HepG2 (cell line): Measurements from ENCODE around the gene ZDHHC14. TPM values are rescaled to one million over a fixed set of nuclear protein-coding genes. Genes with fewer than 3 reads are reported as not detected.

ENCODE experiments used
- CEBPG ChIP-seq: IDR thresholded peaks from 2 replicates; pipeline ENCODE4 v1.6.1; 2016
- ELK4 ChIP-seq: sonication (generic); formaldehyde crosslinking; IDR thresholded peaks from 2 replicates; pipeline ENCODE4 v1.9.0; 2021; ENCODE audit warnings: missing genetic modification reagents, borderline replicate concordance
- FOXJ3 ChIP-seq: sonication (generic); formaldehyde crosslinking; IDR thresholded peaks from 2 replicates; pipeline ENCODE4 v1.4.0; 2020; ENCODE audit warnings: missing genetic modification reagents, mild to moderate bottlenecking, borderline replicate concordance
- KLF16 ChIP-seq, 2 experiments: sonication (generic) in 1 of 2; formaldehyde crosslinking in 1 of 2; IDR thresholded peaks; 2 replicates each; pipeline versions ENCODE4 v1.6.1 to v1.8.0; 2016 to 2023; ENCODE audit warnings: missing genetic modification reagents in 2 of 2, missing compliant biosample characterization in 1 of 2
- NR2F6 ChIP-seq, 2 experiments: IDR thresholded peaks; 2 replicates each; pipeline ENCODE4 v1.6.1; 2016; ENCODE audit warnings: antibody characterized with exemption in 1 of 2, mild to moderate bottlenecking in 1 of 2
- PHB2 ChIP-seq: fragments of 450-650 bp; IDR thresholded peaks from 2 replicates; pipeline ENCODE4 v1.6.1; 2018; ENCODE audit not compliant: partially characterized antibody
- SALL1 ChIP-seq: sonication (generic); formaldehyde crosslinking; IDR thresholded peaks from 2 replicates; pipeline ENCODE4 v1.8.0; 2022; ENCODE audit warnings: mild to moderate bottlenecking, missing genetic modification reagents
- SNAPC2 ChIP-seq: sonication (generic); formaldehyde crosslinking; IDR thresholded peaks from 2 replicates; pipeline ENCODE4 v1.8.1; 2022; ENCODE audit warnings: mild to moderate bottlenecking, missing genetic modification reagents
- TAF1 ChIP-seq: sonication (generic); formaldehyde crosslinking; IDR thresholded peaks from 2 replicates; pipeline ENCODE4 v1.4.0; 2020; ENCODE audit warnings: missing genetic modification reagents
- TFDP1 ChIP-seq: IDR thresholded peaks from 2 replicates; pipeline ENCODE4 v1.6.1; 2016; ENCODE audit warnings: missing compliant biosample characterization, missing genetic modification reagents, borderline replicate concordance
- XRCC5 ChIP-seq: fragments of 200-400 bp; formaldehyde crosslinking; optimal IDR thresholded peaks from 2 replicates; pipeline ENCODE3; 2017; ENCODE audit warnings: mild to moderate bottlenecking, low read length
- ZMYM4 ChIP-seq: sonication (generic); formaldehyde crosslinking; IDR thresholded peaks from 2 replicates; pipeline ENCODE4 v1.8.1; 2023; ENCODE audit warnings: mild to moderate bottlenecking, missing genetic modification reagents
- ZNF280B ChIP-seq: sonication (generic); formaldehyde crosslinking; IDR thresholded peaks from 2 replicates; pipeline ENCODE4 v1.5.0; 2020; ENCODE audit warnings: missing genetic modification reagents, mild to moderate bottlenecking, borderline replicate concordance
- ZNF333 ChIP-seq: sonication (generic); formaldehyde crosslinking; IDR thresholded peaks from 2 replicates; pipeline ENCODE4 v1.4.0; 2020; ENCODE audit warnings: mild to moderate bottlenecking, missing genetic modification reagents, borderline replicate concordance
- ZNF335 ChIP-seq: sonication (generic); formaldehyde crosslinking; IDR thresholded peaks from 2 replicates; pipeline ENCODE4 v1.4.0; 2020; ENCODE audit warnings: missing genetic modification reagents
- ZNF609 ChIP-seq: sonication (generic); formaldehyde crosslinking; IDR thresholded peaks from 2 replicates; pipeline ENCODE4 v1.4.0; 2020; ENCODE audit warnings: mild to moderate bottlenecking, missing genetic modification reagents, borderline replicate concordance
- ZNF746 ChIP-seq: sonication (generic); formaldehyde crosslinking; IDR thresholded peaks from 2 replicates; pipeline ENCODE4 v1.8.0; 2022; ENCODE audit warnings: mild to moderate bottlenecking, missing genetic modification reagents
- polyA plus RNA-seq, 8 experiments: library from polyadenylated mRNA; depleted of rRNA in 3 of 8; stranded (reverse) in 7 of 8; unstranded in 1 of 8; fragments of >200 nt; fragmentation: Illumina TruSeq in 4 of 8; extraction: Trizol in 4 of 8; gene quantifications; 2 replicates each; pipeline versions ENCODE4 v1.2.1 to v1.2.3, GENCODE V29; 2011 to 2016; ENCODE audit warnings: low read depth in 4 of 8, missing spikeins in 1 of 8, mixed read lengths in 1 of 8; ENCODE audit not compliant: insufficient read depth in 1 of 8
- total RNA-seq, 5 experiments: library from RNA; depleted of rRNA; stranded (reverse); fragments of >200 nt; fragmentation: Illumina TruSeq; extraction: Trizol; gene quantifications; 2 replicates each; pipeline ENCODE4 v1.2.3, GENCODE V29; 2016; ENCODE audit warnings: low read depth in 1 of 5
- TF ChIP-seq, protein P1 (sequence below): sonication (generic); formaldehyde crosslinking; IDR thresholded peaks from 2 replicates; pipeline ENCODE4 v1.4.0; 2020; ENCODE audit warnings: low read depth, mild to moderate bottlenecking, missing genetic modification reagents

Gene ZDHHC14
- total and polyA plus RNA-seq, 2 of the 13 experiments (the other 11 are each of a cell fraction or from before 2014, with no cell fraction given), result 3.7 to 9.5 TPM

GRCh38 chr6:157533048-157533871 is 152.3 kb downstream of the ZDHHC14 start (continued):
- no peak for TF ChIP-seq ELK4 (CRISPR knock-in tag)
- no peak for TF ChIP-seq ZNF746
- TF ChIP-seq, protein P1, sequence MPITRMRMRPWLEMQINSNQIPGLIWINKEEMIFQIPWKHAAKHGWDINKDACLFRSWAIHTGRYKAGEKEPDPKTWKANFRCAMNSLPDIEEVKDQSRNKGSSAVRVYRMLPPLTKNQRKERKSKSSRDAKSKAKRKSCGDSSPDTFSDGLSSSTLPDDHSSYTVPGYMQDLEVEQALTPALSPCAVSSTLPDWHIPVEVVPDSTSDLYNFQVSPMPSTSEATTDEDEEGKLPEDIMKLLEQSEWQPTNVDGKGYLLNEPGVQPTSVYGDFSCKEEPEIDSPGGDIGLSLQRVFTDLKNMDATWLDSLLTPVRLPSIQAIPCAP (CRISPR knock-in tag), result no peak
- TF ChIP-seq ZNF609 (CRISPR knock-in tag), result 0 out of 2 replicates have a peak, but pooled peaks have one; percentile 19
- 0 out of 2 replicates have a peak, but pooled peaks have one; percentile 30 for TF ChIP-seq ZMYM4 (CRISPR knock-in tag)
- TF ChIP-seq KLF16 (CRISPR knock-in tag; IDR thresholded peaks at IDR 0.05), result 0 out of 4 replicates have a peak, but pooled peaks of 1 of the 2 experiments have one; percentile 6
- TF ChIP-seq NR2F6 (IDR thresholded peaks at IDR 0.05), result peak; percentile 41; the same call in 1 of the 2 replicates
- peak; percentile 50; the same call in 1 of the 2 replicates for TF ChIP-seq NR2F6 (CRISPR knock-in tag; IDR thresholded peaks at IDR 0.05)
- no peak for TF ChIP-seq SNAPC2 (CRISPR knock-in tag)
- 0 out of 2 replicates have a peak, but pooled peaks have one; percentile 64 for TF ChIP-seq ZNF280B (CRISPR knock-in tag)
- no peak for TF ChIP-seq PHB2
- TF ChIP-seq SALL1 (CRISPR knock-in tag), result peak; percentile 55; the same call in 1 of the 2 replicates
- TF ChIP-seq ZNF333 (CRISPR knock-in tag), result no peak
- TF ChIP-seq FOXJ3 (CRISPR knock-in tag), result no peak
- peak; percentile 3; the same call in 1 of the 2 replicates for TF ChIP-seq TFDP1
- peak; percentile 73 for TF ChIP-seq XRCC5
- TF ChIP-seq ZNF335, result 0 out of 2 replicates have a peak, but pooled peaks have one; percentile 20
- peak; percentile 26; the same call in 1 of the 2 replicates for TF ChIP-seq TAF1
- TF ChIP-seq CEBPG (CRISPR knock-in tag), result peak; percentile 61
